Mesenchymal stem cell (in vitro differentiated cells and primary cell): ENCODE measurements around the gene NR2F6.
A peak's percentile ranks its signal among the peaks of the same experiment; 100 is the strongest.

Experiments
- DNase-seq: peaks from one replicate; pipeline ENCODE4 v3.0.0-alpha.2; 2013
- H2AFZ ChIP-seq: one replicate; pipeline ENCODE4 v1.6.1; 2013; ENCODE audit warnings: low read depth, mild to moderate bottlenecking, control low read depth, inconsistent platforms, low read length, moderate library complexity
- H2AK5ac ChIP-seq: 2 replicates; pipeline ENCODE4 v1.6.1; 2013; ENCODE audit warnings: low read length, moderate library complexity, mild to moderate bottlenecking, inconsistent platforms; ENCODE audit not compliant: severe bottlenecking
- H2BK120ac ChIP-seq: one replicate; pipeline ENCODE4 v1.6.1; 2013; ENCODE audit warnings: low read depth, mild to moderate bottlenecking, inconsistent platforms, low read length, moderate library complexity
- H2BK12ac ChIP-seq, 2 experiments: one replicate each; pipeline ENCODE4 v1.6.1; 2013; ENCODE audit warnings: inconsistent platforms in 2 of 2, low read length in 2 of 2, mild to moderate bottlenecking in 2 of 2, moderate library complexity in 2 of 2, control low read depth in 1 of 2
- H2BK15ac ChIP-seq: one replicate; pipeline ENCODE4 v1.6.1; 2013; ENCODE audit warnings: mild to moderate bottlenecking, low read depth, inconsistent platforms; ENCODE audit not compliant: poor library complexity, severe bottlenecking
- H2BK5ac ChIP-seq: 2 replicates; pipeline ENCODE4 v1.6.1; 2013; ENCODE audit warnings: low read depth, mild to moderate bottlenecking, low read length, control low read depth, inconsistent platforms; ENCODE audit not compliant: poor library complexity, severe bottlenecking
- H3K14ac ChIP-seq, 2 experiments: one replicate each; pipeline ENCODE4 v1.6.1; 2013; ENCODE audit warnings: inconsistent platforms in 2 of 2, low read length in 2 of 2, control low read depth in 1 of 2, mild to moderate bottlenecking in 1 of 2, moderate library complexity in 1 of 2
- H3K18ac ChIP-seq, 2 experiments: one replicate each; pipeline ENCODE4 v1.6.1; 2013; ENCODE audit warnings: inconsistent platforms in 2 of 2, low read length in 2 of 2, control low read depth in 1 of 2, low read depth in 1 of 2, mild to moderate bottlenecking in 1 of 2
- H3K23ac ChIP-seq, 2 experiments: one replicate each; pipeline ENCODE4 v1.6.1; 2013; ENCODE audit warnings: inconsistent platforms in 2 of 2, low read length in 2 of 2, mild to moderate bottlenecking in 2 of 2, moderate library complexity in 2 of 2, control low read depth in 1 of 2
- H3K27ac ChIP-seq: 2 replicates; pipeline ENCODE4 v1.5.1; 2013; ENCODE audit warnings: mild to moderate bottlenecking, moderate library complexity, low read length, control low read depth, inconsistent platforms; ENCODE audit not compliant: poor library complexity, severe bottlenecking
- H3K27me3 ChIP-seq, 2 experiments: 2 replicates each; pipeline versions ENCODE4 v1.6.1 to v1.7.0; 2013; ENCODE audit warnings: low read length in 2 of 2, mild to moderate bottlenecking in 2 of 2, moderate library complexity in 2 of 2, control low read depth in 1 of 2, inconsistent platforms in 1 of 2; ENCODE audit not compliant: control insufficient read depth in 1 of 2, insufficient read depth in 1 of 2
- H3K36me3 ChIP-seq, 2 experiments: 2 replicates each; pipeline versions ENCODE4 v1.6.1 to v1.7.0; 2013; ENCODE audit warnings: low read length in 2 of 2, control low read depth in 1 of 2, inconsistent platforms in 1 of 2, low read depth in 1 of 2, mild to moderate bottlenecking in 1 of 2; ENCODE audit not compliant: insufficient read depth in 2 of 2, control insufficient read depth in 1 of 2
- H3K4ac ChIP-seq, 2 experiments: one replicate each; pipeline ENCODE4 v1.6.1; 2013; ENCODE audit warnings: inconsistent platforms in 2 of 2, low read length in 2 of 2, mild to moderate bottlenecking in 2 of 2, moderate library complexity in 2 of 2, control low read depth in 1 of 2, low read depth in 1 of 2
- H3K4me1 ChIP-seq: 2 replicates; pipeline ENCODE4 v1.6.1; 2013; ENCODE audit warnings: low read depth, low read length, control low read depth; ENCODE audit not compliant: control insufficient read depth, insufficient read depth
- H3K4me2 ChIP-seq: 2 replicates; pipeline ENCODE4 v1.6.1; 2013; ENCODE audit warnings: low read length, mild to moderate bottlenecking, inconsistent platforms; ENCODE audit not compliant: poor library complexity, severe bottlenecking
- H3K4me3 ChIP-seq, 2 experiments: 2 replicates each; pipeline versions ENCODE4 v1.5.1 to v1.7.0; 2013; ENCODE audit warnings: low read length in 2 of 2, mild to moderate bottlenecking in 2 of 2, control low read depth in 1 of 2, low read depth in 1 of 2; ENCODE audit not compliant: insufficient read depth in 1 of 2
- H3K79me1 ChIP-seq: replicated peaks from 2 replicates; pipeline ENCODE4 v1.6.1; 2013; ENCODE audit warnings: mild to moderate bottlenecking, control low read depth, low read length, inconsistent platforms; ENCODE audit not compliant: poor library complexity, severe bottlenecking
- H3K9ac ChIP-seq: 2 replicates; pipeline ENCODE4 v1.7.0; 2013; ENCODE audit warnings: mild to moderate bottlenecking, low read length, moderate library complexity
- H3K9me3 ChIP-seq: 2 replicates; pipeline ENCODE4 v1.7.0; 2013; ENCODE audit warnings: mild to moderate bottlenecking, low read length; ENCODE audit not compliant: control insufficient read depth
- H4K8ac ChIP-seq: one replicate; pipeline ENCODE4 v1.6.1; 2013; ENCODE audit warnings: inconsistent platforms, mild to moderate bottlenecking, low read length, moderate library complexity
- H4K91ac ChIP-seq: one replicate; pipeline ENCODE4 v1.6.1; 2013; ENCODE audit warnings: mild to moderate bottlenecking, low read length, inconsistent platforms
- WGBS: methylation state at CpG from one replicate; pipeline ENCODE4 v1.1.7; 2013; ENCODE audit warnings: mixed read lengths; 5-methylcytosine and 5-hydroxymethylcytosine counted together

The NR2F6 gene

GRCh38 chr19:17285415-17286135 lies 39.9 kb upstream of the NR2F6 start:
- Histone ChIP-seq H3K23ac (no peak overlapping the region), H2BK15ac (no peak overlapping the region), H3K9ac (no peak overlapping the region), H3K4ac (no peak overlapping the region), H3K79me1 (no peaks in the 10 kb centered on the region), H3K9me3 (no peaks in the 10 kb centered on the region), H4K8ac (peak overlapping the region; percentile 36), H4K91ac (no peak overlapping the region), H2AFZ (no peak overlapping the region), H3K18ac (no peak overlapping the region), H2BK5ac (no peak overlapping the region), H2BK12ac (no peak overlapping the region), H2AK5ac (no peak overlapping the region), H3K27ac (no peak overlapping the region), H3K4me1 (peaks cover 9% of the 10 kb centered on the region), H2BK120ac (no peak overlapping the region), H3K14ac (no peak overlapping the region), H3K27me3 (peaks cover 0 to 4% of the 10 kb centered on the region in 2 experiments), H3K4me3 (no peak overlapping the region), H3K4me2 (no peak overlapping the region), H3K36me3 (peaks cover 0 to 14% of the 10 kb centered on the region in 2 experiments)
- 94% methylated on average over 16 of the region's 18 CpGs for WGBS
- no peak for DNase-seq

GRCh38 chr19:17283504-17283996 lies 37.8 kb upstream of the NR2F6 start:
- Histone ChIP-seq H2BK12ac (no peak overlapping the region), H3K27me3 (peaks cover 0 to 4% of the 10 kb centered on the region in 2 experiments), H4K91ac (no peak overlapping the region), H3K4ac (no peak overlapping the region), H2BK15ac (no peak overlapping the region), H2AFZ (no peak overlapping the region), H3K4me2 (no peak overlapping the region), H3K23ac (no peak overlapping the region), H3K14ac (no peak overlapping the region), H2AK5ac (no peak overlapping the region), H3K4me3 (no peak overlapping the region), H3K9ac (no peak overlapping the region), H4K8ac (no peak overlapping the region), H3K9me3 (no peaks in the 10 kb centered on the region), H3K36me3 (peaks cover 13 to 24% of the 10 kb centered on the region in 2 experiments), H3K79me1 (no peaks in the 10 kb centered on the region), H3K18ac (no peak overlapping the region), H3K27ac (no peak overlapping the region), H2BK120ac (no peak overlapping the region), H2BK5ac (no peak overlapping the region), H3K4me1 (peaks cover 6% of the 10 kb centered on the region)
- no peak for DNase-seq
- WGBS: 87% methylated on average over 7 of the region's 7 CpGs

- no peak overlapping the region for H3K18ac ChIP-seq
- no peak overlapping the region for H3K27ac ChIP-seq
- peaks cover 14 to 31% of the 10 kb centered on the region in 2 experiments for H3K36me3 ChIP-seq
- WGBS: 29% methylated on average over 45 of the region's 45 CpGs
- H3K4me2 ChIP-seq: no peak overlapping the region
- H2AFZ ChIP-seq: no peak overlapping the region
- peak overlapping the region; percentile 52 for H4K8ac ChIP-seq
- H2BK12ac ChIP-seq: peak overlapping the region in 1 of 2 experiments; percentile 5
- no peak overlapping the region for H3K23ac ChIP-seq
- H3K4me3 ChIP-seq: peak overlapping the region in 1 of 2 experiments; percentile 74
- H3K9ac ChIP-seq: peak overlapping the region; percentile 43
- no peak overlapping the region for H2BK120ac ChIP-seq
- H3K4me1 ChIP-seq: peaks cover 6% of the 10 kb centered on the region
- no peaks in the 10 kb centered on the region for H3K79me1 ChIP-seq
- H3K14ac ChIP-seq: no peak overlapping the region
- no peaks in the 10 kb centered on the region for H3K9me3 ChIP-seq
- H4K91ac ChIP-seq: peak overlapping the region; percentile 80
- H2BK15ac ChIP-seq: no peak overlapping the region
- H2AK5ac ChIP-seq: no peak overlapping the region
- peaks cover 0 to 4% of the 10 kb centered on the region in 2 experiments for H3K27me3 ChIP-seq
- DNase-seq: peak; percentile 69
- H3K4ac ChIP-seq: no peak overlapping the region
- no peak overlapping the region for H2BK5ac ChIP-seq
Measured at GRCh38 chr19:17282488-17283125, 36.9 kb upstream of the NR2F6 start.
